GM23338 (cell line): ENCODE measurements around the gene TNNT3.

Source experiments
- ETS1 ChIP-seq: IDR thresholded peaks from 2 replicates; pipeline ENCODE4 v1.6.1; 2016; ENCODE audit warnings: antibody characterized with exemption
- EZH2 ChIP-seq: fragments of 200-600 bp; sonication (generic); IDR thresholded peaks from one replicate; pipeline ENCODE4 v1.8.0; 2017; ENCODE audit warnings: antibody characterized with exemption, mild to moderate bottlenecking, low read depth; ENCODE audit not compliant: unreplicated experiment
- EZH2phosphoT487 ChIP-seq: fragments of 200-600 bp; sonication (generic); IDR thresholded peaks from one replicate; pipeline ENCODE4 v1.8.1; 2018; ENCODE audit warnings: antibody characterized with exemption; ENCODE audit not compliant: unreplicated experiment
- REST ChIP-seq: IDR thresholded peaks from one replicate; pipeline ENCODE4 v1.6.1; 2018; ENCODE audit warnings: antibody characterized with exemption; ENCODE audit not compliant: unreplicated experiment
- TF ChIP-seq, protein P1 (sequence below), 2 experiments: fragments of 200-600 bp in 1 of 2; sonication (generic) in 1 of 2; conservative IDR thresholded peaks; 2 replicates each; pipeline versions ENCODE4 v1.5.1 to v1.6.1; 2016 to 2017; ENCODE audit warnings: antibody characterized with exemption in 2 of 2, low read depth in 2 of 2, mild to moderate bottlenecking in 2 of 2, moderate library complexity in 1 of 2

GRCh38 chr11:1889224-1889930 is 30.1 kb upstream of the TNNT3 start:
- TF ChIP-seq ETS1 (no peak), REST (no peak), EZH2phosphoT487 (no peak), EZH2 (no peak)
- TF ChIP-seq, protein P1, sequence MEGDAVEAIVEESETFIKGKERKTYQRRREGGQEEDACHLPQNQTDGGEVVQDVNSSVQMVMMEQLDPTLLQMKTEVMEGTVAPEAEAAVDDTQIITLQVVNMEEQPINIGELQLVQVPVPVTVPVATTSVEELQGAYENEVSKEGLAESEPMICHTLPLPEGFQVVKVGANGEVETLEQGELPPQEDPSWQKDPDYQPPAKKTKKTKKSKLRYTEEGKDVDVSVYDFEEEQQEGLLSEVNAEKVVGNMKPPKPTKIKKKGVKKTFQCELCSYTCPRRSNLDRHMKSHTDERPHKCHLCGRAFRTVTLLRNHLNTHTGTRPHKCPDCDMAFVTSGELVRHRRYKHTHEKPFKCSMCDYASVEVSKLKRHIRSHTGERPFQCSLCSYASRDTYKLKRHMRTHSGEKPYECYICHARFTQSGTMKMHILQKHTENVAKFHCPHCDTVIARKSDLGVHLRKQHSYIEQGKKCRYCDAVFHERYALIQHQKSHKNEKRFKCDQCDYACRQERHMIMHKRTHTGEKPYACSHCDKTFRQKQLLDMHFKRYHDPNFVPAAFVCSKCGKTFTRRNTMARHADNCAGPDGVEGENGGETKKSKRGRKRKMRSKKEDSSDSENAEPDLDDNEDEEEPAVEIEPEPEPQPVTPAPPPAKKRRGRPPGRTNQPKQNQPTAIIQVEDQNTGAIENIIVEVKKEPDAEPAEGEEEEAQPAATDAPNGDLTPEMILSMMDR (conservative IDR thresholded peaks at IDR 0.05; ENCODE audit: low read depth in 2 of 2) = no peak
